H9 (cell line): ENCODE results near the gene GSG1L. TPM values are rescaled to one million over a fixed set of nuclear protein-coding genes. Genes with fewer than 3 reads are reported as not detected.

Experiments used
- DNase-seq: peaks from one replicate; pipeline ENCODE4 v3.0.0-alpha.2; 2017
- H2AFZ ChIP-seq: one replicate; pipeline ENCODE4 v1.6.1; 2013; ENCODE audit warnings: mild to moderate bottlenecking, low read length, control low read depth, moderate library complexity
- H2AK5ac ChIP-seq: 2 replicates; pipeline ENCODE4 v1.6.1; 2013; ENCODE audit warnings: low read length, control low read depth, mixed read lengths; ENCODE audit not compliant: insufficient read length
- H2BK120ac ChIP-seq: one replicate; pipeline ENCODE4 v1.6.1; 2013; ENCODE audit warnings: low read depth, mild to moderate bottlenecking, low read length, control low read depth, inconsistent platforms; ENCODE audit not compliant: poor library complexity, severe bottlenecking
- H2BK12ac ChIP-seq: 2 replicates; pipeline ENCODE4 v1.6.1; 2013; ENCODE audit warnings: low read length, control low read depth, mixed read lengths, low read depth; ENCODE audit not compliant: insufficient read length
- H2BK15ac ChIP-seq: 2 replicates; pipeline ENCODE4 v1.6.1; 2013; ENCODE audit warnings: low read depth, low read length, control low read depth
- H2BK20ac ChIP-seq: one replicate; pipeline ENCODE4 v1.6.1; 2013; ENCODE audit warnings: low read depth, mild to moderate bottlenecking, low read length, control low read depth, inconsistent platforms; ENCODE audit not compliant: poor library complexity, severe bottlenecking
- H2BK5ac ChIP-seq: 2 replicates; pipeline ENCODE4 v1.6.1; 2013; ENCODE audit warnings: low read length, control low read depth, mixed read lengths; ENCODE audit not compliant: insufficient read length
- H3K14ac ChIP-seq: 2 replicates; pipeline ENCODE4 v1.6.1; 2013; ENCODE audit warnings: low read length, control low read depth; ENCODE audit not compliant: insufficient read depth
- H3K18ac ChIP-seq: 2 replicates; pipeline ENCODE4 v1.6.1; 2013; ENCODE audit warnings: low read depth, mild to moderate bottlenecking, mixed read lengths, low read length, control low read depth; ENCODE audit not compliant: insufficient read length
- H3K23ac ChIP-seq: 2 replicates; pipeline ENCODE4 v1.6.1; 2013; ENCODE audit warnings: low read length, control low read depth, mixed read lengths, low read depth; ENCODE audit not compliant: insufficient read length
- H3K23me2 ChIP-seq: 2 replicates; pipeline ENCODE4 v1.6.1; 2013; ENCODE audit warnings: low read depth, mild to moderate bottlenecking, mixed read lengths, low read length, control low read depth; ENCODE audit not compliant: insufficient read length, poor library complexity, severe bottlenecking
- H3K27ac ChIP-seq: 2 replicates; pipeline ENCODE4 v1.5.1; 2013; ENCODE audit warnings: low read length, control low read depth, mixed read lengths, low read depth; ENCODE audit not compliant: insufficient read length
- H3K27me3 ChIP-seq: 2 replicates; pipeline ENCODE4 v1.6.1; 2013; ENCODE audit warnings: low read length, control low read depth, inconsistent platforms; ENCODE audit not compliant: insufficient read depth
- H3K4ac ChIP-seq: 2 replicates; pipeline ENCODE4 v1.6.1; 2013; ENCODE audit warnings: low read depth, mild to moderate bottlenecking, control low read depth, inconsistent platforms, low read length, moderate library complexity
- H3K4me1 ChIP-seq: 2 replicates; pipeline ENCODE4 v1.6.1; 2013; ENCODE audit warnings: low read length, control low read depth, inconsistent platforms; ENCODE audit not compliant: insufficient read depth
- H3K4me2 ChIP-seq: 2 replicates; pipeline ENCODE4 v1.6.1; 2013; ENCODE audit warnings: low read length, control low read depth, mixed read lengths; ENCODE audit not compliant: insufficient read length, insufficient read depth
- H3K56ac ChIP-seq: 2 replicates; pipeline ENCODE4 v1.6.1; 2013; ENCODE audit warnings: low read depth, mild to moderate bottlenecking, mixed read lengths, low read length, control low read depth; ENCODE audit not compliant: insufficient read length
- H3K79me1 ChIP-seq: 2 replicates; pipeline ENCODE4 v1.6.1; 2013; ENCODE audit warnings: low read depth, mild to moderate bottlenecking, moderate library complexity, low read length, control low read depth, inconsistent platforms; ENCODE audit not compliant: insufficient read depth, poor library complexity, severe bottlenecking
- H3K79me2 ChIP-seq: 2 replicates; pipeline ENCODE4 v1.6.1; 2013; ENCODE audit warnings: low read length, control low read depth, inconsistent platforms; ENCODE audit not compliant: insufficient read depth
- H3K9ac ChIP-seq: 2 replicates; pipeline ENCODE4 v1.6.1; 2013; ENCODE audit warnings: low read length, control low read depth, mixed read lengths; ENCODE audit not compliant: insufficient read length; ENCODE audit errors: extremely low read depth
- H3K9me3 ChIP-seq: one replicate; pipeline ENCODE4 v1.6.1; 2013; ENCODE audit warnings: low read depth, low read length, inconsistent platforms; ENCODE audit not compliant: control insufficient read depth
- H3T11ph ChIP-seq: one replicate; pipeline ENCODE4 v1.6.1; 2013; ENCODE audit warnings: mild to moderate bottlenecking, low read length, control low read depth, inconsistent platforms
- H4K20me1 ChIP-seq: one replicate; pipeline ENCODE4 v1.6.1; 2013; ENCODE audit not compliant: control insufficient read depth, insufficient read length, insufficient read depth
- H4K5ac ChIP-seq: 2 replicates; pipeline ENCODE4 v1.6.1; 2013; ENCODE audit warnings: low read depth, mild to moderate bottlenecking, mixed read lengths, low read length, control low read depth; ENCODE audit not compliant: insufficient read length
- H4K8ac ChIP-seq: replicated peaks from 2 replicates; pipeline ENCODE4 v1.6.1; 2013; ENCODE audit warnings: low read length, control low read depth, mixed read lengths, low read depth; ENCODE audit not compliant: insufficient read length
- H4K91ac ChIP-seq: 2 replicates; pipeline ENCODE4 v1.6.1; 2013; ENCODE audit warnings: low read depth, mild to moderate bottlenecking, moderate library complexity, mixed read lengths, low read length, control low read depth; ENCODE audit not compliant: insufficient read length
- H3K27ac Mint-ChIP-seq, 3 experiments: 2 replicates in 2 of 3; 3 replicates in 1 of 3; pipeline ENCODE4 v1.8.0; 2020 to 2021; ENCODE audit warnings: mixed read lengths in 3 of 3, mild to moderate bottlenecking in 1 of 3, moderate library complexity in 1 of 3
- H3K27me3 Mint-ChIP-seq: 2 replicates; pipeline ENCODE4 v1.8.0; 2021; ENCODE audit warnings: low read depth, mild to moderate bottlenecking, moderate library complexity, mixed read lengths
- H3K36me3 Mint-ChIP-seq, 3 experiments: 2 replicates in 2 of 3; 3 replicates in 1 of 3; pipeline ENCODE4 v1.8.0; 2020 to 2021; ENCODE audit warnings: low read depth in 3 of 3, mixed read lengths in 3 of 3; ENCODE audit not compliant: insufficient read depth in 1 of 3
- H3K4me1 Mint-ChIP-seq, 2 experiments: 2 replicates each; pipeline ENCODE4 v1.8.0; 2020; ENCODE audit warnings: mixed read lengths in 2 of 2
- H3K4me3 Mint-ChIP-seq, 2 experiments: 2 replicates in 1 of 2; 3 replicates in 1 of 2; pipeline ENCODE4 v1.8.0; 2020 to 2021; ENCODE audit warnings: mild to moderate bottlenecking in 2 of 2, mixed read lengths in 2 of 2, moderate library complexity in 1 of 2
- H3K9me3 Mint-ChIP-seq, 2 experiments: 2 replicates in 1 of 2; 3 replicates in 1 of 2; pipeline ENCODE4 v1.8.0; 2020; ENCODE audit warnings: mild to moderate bottlenecking in 2 of 2, mixed read lengths in 2 of 2, moderate library complexity in 1 of 2
- CTCF ChIP-seq: fragments of 200-600 bp; sonication (generic); conservative IDR thresholded peaks from 3 replicates; pipeline ENCODE4 v1.8.0; 2021; ENCODE audit warnings: antibody characterized with exemption, mild to moderate bottlenecking
- WGBS: extraction: QIAGEN DNeasy Blood & Tissue Kit; methylation state at CpG from one replicate; pipeline ENCODE4 v1.1.7; 2013; ENCODE audit warnings: missing lambda C conversion rate, low lambda C conversion rate, mixed read lengths; ENCODE audit not compliant: insufficient read length; ENCODE audit errors: extremely low coverage; 5-methylcytosine and 5-hydroxymethylcytosine counted together
- total RNA-seq: library from RNA; stranded (reverse); gene quantifications from 2 replicates; pipeline ENCODE4 v1.2.1, GENCODE V29; 2021

Gene GSG1L
- total RNA-seq, 1 experiment from 2014 or later = 0.35 TPM

GRCh38 chr16:27751233-27751632 is 312.3 kb downstream of the GSG1L start:
- Mint-ChIP-seq H3K27ac (no peak overlapping the region), H3K36me3 (peaks cover 0 to 5% (median 2%) of the 10 kb centered on the region in 3 experiments; a peak in 2 of 7 replicates), H3K9me3 (no peaks in the 10 kb centered on the region; a peak in 1 of 5 replicates), H3K27me3 (no peaks in the 10 kb centered on the region), H3K4me1 (peaks cover 7 to 12% of the 10 kb centered on the region in 2 experiments), H3K4me3 (no peak overlapping the region)
- no CpG with 5 or more reads among the region's 4 CpGs for WGBS
- H3K79me1 ChIP-seq = no peaks in the 10 kb centered on the region
- no peak overlapping the region for H2BK12ac ChIP-seq
- no peak for DNase-seq
- H4K8ac ChIP-seq = no peak overlapping the region
- no peaks in the 10 kb centered on the region for H3K23me2 ChIP-seq
- H3K56ac ChIP-seq = no peak overlapping the region
- no peak overlapping the region for H3K27ac ChIP-seq
- no peak overlapping the region for H2BK120ac ChIP-seq
- no peaks in the 10 kb centered on the region for H3K27me3 ChIP-seq
- no peak overlapping the region for H4K5ac ChIP-seq
- H2BK20ac ChIP-seq = no peak overlapping the region
- no peak overlapping the region for H2AK5ac ChIP-seq
- H3K4ac ChIP-seq = no peak overlapping the region
- no peak overlapping the region for H3K4me2 ChIP-seq
- H2AFZ ChIP-seq = no peak overlapping the region
- no peak overlapping the region for H3T11ph ChIP-seq
- H3K4me1 ChIP-seq = no peaks in the 10 kb centered on the region
- no peak overlapping the region for H2BK15ac ChIP-seq
- no peak overlapping the region for H3K14ac ChIP-seq
- H3K9me3 ChIP-seq = no peaks in the 10 kb centered on the region
- H3K79me2 ChIP-seq = no peaks in the 10 kb centered on the region
- H3K9ac ChIP-seq = no peak overlapping the region
- H3K23ac ChIP-seq = no peak overlapping the region
- TF ChIP-seq CTCF = no peak
- no peak overlapping the region for H3K18ac ChIP-seq
- H4K91ac ChIP-seq = no peak overlapping the region
- H2BK5ac ChIP-seq = no peak overlapping the region
- no peaks in the 10 kb centered on the region for H4K20me1 ChIP-seq
